Loucy (cell line): Measurements from ENCODE around the gene ANXA5.

Experiments
- H2AFZ ChIP-seq: fragments of 200-600 bp; sonication (generic); 2 replicates; pipeline ENCODE4 v1.6.0; 2016; ENCODE audit warnings: antibody characterized with exemption, mild to moderate bottlenecking, low read length, moderate library complexity
- H3F3A ChIP-seq: fragments of 200-600 bp; 2 replicates; pipeline ENCODE4 v1.6.0; 2016; ENCODE audit warnings: antibody characterized with exemption, low read depth, mild to moderate bottlenecking
- H3K27me3 ChIP-seq: fragments of 200-600 bp; sonication (generic); 2 replicates; pipeline ENCODE4 v1.6.1; 2014; ENCODE audit warnings: low read length, mild to moderate bottlenecking; ENCODE audit not compliant: insufficient read depth, poor library complexity, severe bottlenecking
- H3K36me3 ChIP-seq: fragments of 200-600 bp; sonication (generic); 2 replicates; pipeline ENCODE4 v1.6.1; 2016; ENCODE audit warnings: low read length; ENCODE audit not compliant: insufficient read depth
- H3K4me1 ChIP-seq: fragments of 200-600 bp; sonication (generic); 2 replicates; pipeline ENCODE4 v1.5.1; 2014; ENCODE audit warnings: low read length, mild to moderate bottlenecking; ENCODE audit not compliant: insufficient read depth, poor library complexity, severe bottlenecking
- H3K4me2 ChIP-seq: fragments of 200-600 bp; sonication (generic); 2 replicates; pipeline ENCODE4 v1.6.0; 2014; ENCODE audit warnings: antibody characterized with exemption, low read length, low read depth, mild to moderate bottlenecking; ENCODE audit not compliant: poor library complexity, severe bottlenecking
- H3K4me3 ChIP-seq: fragments of 200-600 bp; sonication (generic); 2 replicates; pipeline ENCODE4 v1.5.1; 2014; ENCODE audit warnings: low read length, mild to moderate bottlenecking, mixed read lengths; ENCODE audit not compliant: poor library complexity, severe bottlenecking
- H3K79me2 ChIP-seq: fragments of 200-600 bp; sonication (generic); 2 replicates; pipeline ENCODE4 v1.6.1; 2014; ENCODE audit warnings: low read length; ENCODE audit not compliant: insufficient read depth
- H3K9ac ChIP-seq: fragments of 200-600 bp; sonication (generic); 2 replicates; pipeline ENCODE4 v1.6.0; 2014; ENCODE audit warnings: mild to moderate bottlenecking, low read depth, low read length, moderate library complexity; ENCODE audit not compliant: poor library complexity, severe bottlenecking
- H3K9me2 ChIP-seq: fragments of 200-600 bp; sonication (generic); replicated peaks from 2 replicates; pipeline ENCODE4 v1.6.1; 2016; ENCODE audit warnings: low read depth, low read length, mixed read lengths
- H3K9me3 ChIP-seq: fragments of 200-600 bp; sonication (generic); 2 replicates; pipeline ENCODE4 v1.6.1; 2014; ENCODE audit warnings: mild to moderate bottlenecking, antibody characterized with exemption, low read length, low read depth; ENCODE audit not compliant: insufficient read depth
- H4K20me1 ChIP-seq: fragments of 200-600 bp; sonication (generic); 2 replicates; pipeline ENCODE4 v1.6.0; 2014; ENCODE audit warnings: antibody characterized with exemption, low read length, mild to moderate bottlenecking; ENCODE audit not compliant: insufficient read depth, poor library complexity, severe bottlenecking
- EZH2phosphoT487 ChIP-seq: fragments of 200-600 bp; IDR thresholded peaks from 2 replicates; pipeline ENCODE4 v1.6.1; 2018; ENCODE audit warnings: antibody characterized with exemption, mild to moderate bottlenecking, moderate library complexity, borderline replicate concordance
- TF ChIP-seq, protein P1 (sequence below): fragments of 200-600 bp; sonication (generic); conservative IDR thresholded peaks from 2 replicates; pipeline ENCODE4 v1.5.1; 2014; ENCODE audit warnings: mild to moderate bottlenecking, antibody characterized with exemption, low read length

Gene ANXA5

DNA sequence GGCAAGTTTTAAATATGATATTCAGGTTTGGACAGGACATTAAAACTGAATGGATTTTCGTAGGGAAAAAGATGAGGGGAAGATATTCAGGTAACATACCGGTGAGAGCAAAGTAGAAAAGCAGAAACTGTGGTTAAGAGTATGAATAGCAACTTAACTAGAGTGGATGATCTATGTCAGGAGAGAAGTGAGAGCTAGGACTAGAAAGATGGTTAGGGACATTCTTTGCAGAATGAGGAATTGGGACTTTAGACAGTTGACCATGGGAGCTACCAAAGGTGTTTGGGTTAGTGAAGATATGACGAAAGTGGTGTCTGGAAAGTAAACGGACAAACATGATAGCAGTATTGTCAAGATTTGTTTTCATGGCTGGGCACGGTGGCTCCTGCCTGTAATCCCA lies 45.2 kb downstream of the ANXA5 start:
- TF ChIP-seq EZH2phosphoT487, result no peak
- TF ChIP-seq, protein P1, sequence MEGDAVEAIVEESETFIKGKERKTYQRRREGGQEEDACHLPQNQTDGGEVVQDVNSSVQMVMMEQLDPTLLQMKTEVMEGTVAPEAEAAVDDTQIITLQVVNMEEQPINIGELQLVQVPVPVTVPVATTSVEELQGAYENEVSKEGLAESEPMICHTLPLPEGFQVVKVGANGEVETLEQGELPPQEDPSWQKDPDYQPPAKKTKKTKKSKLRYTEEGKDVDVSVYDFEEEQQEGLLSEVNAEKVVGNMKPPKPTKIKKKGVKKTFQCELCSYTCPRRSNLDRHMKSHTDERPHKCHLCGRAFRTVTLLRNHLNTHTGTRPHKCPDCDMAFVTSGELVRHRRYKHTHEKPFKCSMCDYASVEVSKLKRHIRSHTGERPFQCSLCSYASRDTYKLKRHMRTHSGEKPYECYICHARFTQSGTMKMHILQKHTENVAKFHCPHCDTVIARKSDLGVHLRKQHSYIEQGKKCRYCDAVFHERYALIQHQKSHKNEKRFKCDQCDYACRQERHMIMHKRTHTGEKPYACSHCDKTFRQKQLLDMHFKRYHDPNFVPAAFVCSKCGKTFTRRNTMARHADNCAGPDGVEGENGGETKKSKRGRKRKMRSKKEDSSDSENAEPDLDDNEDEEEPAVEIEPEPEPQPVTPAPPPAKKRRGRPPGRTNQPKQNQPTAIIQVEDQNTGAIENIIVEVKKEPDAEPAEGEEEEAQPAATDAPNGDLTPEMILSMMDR, result no peak

DNA sequence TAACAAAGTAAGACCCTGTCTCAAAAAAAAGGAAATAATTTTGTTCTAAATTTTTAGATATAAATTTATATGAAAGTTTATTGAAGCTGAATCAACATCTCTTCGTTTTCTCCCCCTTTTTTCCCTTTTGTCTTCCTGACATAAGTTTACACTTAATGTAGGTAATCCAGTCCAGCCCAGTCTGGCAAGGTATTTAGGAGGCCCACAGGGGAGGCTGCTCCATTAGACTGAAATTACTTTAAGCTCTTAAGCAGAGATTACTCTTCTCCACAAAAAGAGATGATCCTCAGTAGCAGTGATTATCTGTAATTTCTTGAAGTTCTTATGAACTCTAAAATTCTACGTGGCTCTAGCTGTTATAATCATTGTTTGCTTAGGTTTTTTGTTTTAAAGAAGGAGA lies 46.0 kb downstream of the ANXA5 start:
- no peak for TF ChIP-seq EZH2phosphoT487
- TF ChIP-seq, protein P1, result no peak
- no peak overlapping the region for H3K4me3 ChIP-seq
- H3K79me2 ChIP-seq, result no peaks in the 10 kb centered on the region
- H3K4me2 ChIP-seq, result no peak overlapping the region
- H3F3A ChIP-seq, result no peaks in the 10 kb centered on the region
- H3K4me1 ChIP-seq, result no peaks in the 10 kb centered on the region
- H3K9ac ChIP-seq, result no peak overlapping the region
- no peaks in the 10 kb centered on the region for H3K27me3 ChIP-seq
- no peaks in the 10 kb centered on the region for H4K20me1 ChIP-seq
- H3K36me3 ChIP-seq, result no peaks in the 10 kb centered on the region
- H3K9me3 ChIP-seq, result no peaks in the 10 kb centered on the region
- no peak overlapping the region for H2AFZ ChIP-seq
- no peaks in the 10 kb centered on the region for H3K9me2 ChIP-seq

More for the DNA sequence above, 45.2 kb downstream of the ANXA5 start:
- Histone ChIP-seq H3K4me3 (no peak overlapping the region), H3K9me3 (no peaks in the 10 kb centered on the region), H3K36me3 (no peaks in the 10 kb centered on the region), H3K4me2 (no peak overlapping the region), H3F3A (no peaks in the 10 kb centered on the region), H3K27me3 (no peaks in the 10 kb centered on the region), H2AFZ (no peak overlapping the region), H3K9me2 (no peaks in the 10 kb centered on the region), H3K4me1 (no peaks in the 10 kb centered on the region), H3K79me2 (no peaks in the 10 kb centered on the region), H4K20me1 (no peaks in the 10 kb centered on the region), H3K9ac (no peak overlapping the region)

DNA sequence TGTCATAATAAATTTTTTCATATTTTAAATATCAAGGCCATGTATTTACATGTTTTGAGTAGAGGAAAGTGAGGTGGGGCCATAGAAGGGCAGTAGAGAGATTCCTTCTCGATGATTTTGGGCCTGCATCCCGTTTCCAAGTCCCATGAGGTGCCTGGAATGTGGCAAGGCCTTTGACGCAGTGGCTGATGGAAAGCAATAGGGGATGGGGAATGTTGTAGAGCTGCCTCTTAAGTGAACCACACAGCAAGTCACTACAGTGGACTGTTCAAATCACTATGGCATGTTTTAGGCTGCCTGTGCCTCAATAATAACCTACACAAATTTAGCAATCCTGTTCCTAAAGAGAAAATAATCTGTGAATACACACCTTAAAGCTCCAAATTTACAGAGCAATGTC lies 48.3 kb downstream of the ANXA5 start:
- Histone ChIP-seq H3K4me1 (no peaks in the 10 kb centered on the region), H3K9me3 (no peaks in the 10 kb centered on the region), H3K27me3 (no peaks in the 10 kb centered on the region), H3K9me2 (no peaks in the 10 kb centered on the region), H3K79me2 (no peaks in the 10 kb centered on the region), H2AFZ (no peak overlapping the region), H3F3A (no peaks in the 10 kb centered on the region), H3K36me3 (no peaks in the 10 kb centered on the region), H3K4me3 (no peak overlapping the region), H4K20me1 (no peaks in the 10 kb centered on the region), H3K4me2 (no peak overlapping the region), H3K9ac (no peak overlapping the region)
- TF ChIP-seq EZH2phosphoT487, result no peak
- TF ChIP-seq, protein P1, result no peak
